Activated CD4-positive, alpha-beta T cell treated with anti-CD3 and anti-CD28 coated beads, Interleukin-2, amount 50 U/mL, for 24 hours (primary cell): ENCODE data around the gene RSRC1.
"Not testable (repeated sequence)": the region's sequence is repeated elsewhere in the genome, so short reads cannot be mapped to it uniquely, and the experiment has no call there.

ENCODE experiments used
- DNase-seq, 2 donors: peaks; one replicate each; pipeline ENCODE4 v3.0.0-alpha.2; 2020; ENCODE audit warnings: low read depth in 1 of 2, low spot score in 1 of 2

The RSRC1 gene

DNA sequence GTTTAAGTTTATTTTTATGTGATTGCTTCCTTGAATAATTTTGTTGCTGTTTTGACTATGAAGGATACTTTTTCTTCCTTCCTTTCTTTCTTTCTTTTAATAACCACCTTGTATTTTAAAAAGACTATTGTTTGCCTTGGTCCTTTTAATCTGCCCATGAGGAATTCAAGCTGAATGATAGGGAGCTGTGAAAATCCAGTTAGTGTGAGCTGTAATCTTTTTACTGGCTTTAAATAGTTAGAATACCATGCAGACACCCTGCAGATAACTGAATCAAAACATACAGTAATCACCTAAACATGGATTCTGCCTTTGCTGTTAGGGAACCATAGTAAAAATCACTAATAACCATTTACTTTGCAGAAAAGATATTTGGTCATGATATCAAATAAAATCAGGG is 110.7 kb downstream of the RSRC1 start:
- DNase-seq = no peak

DNA sequence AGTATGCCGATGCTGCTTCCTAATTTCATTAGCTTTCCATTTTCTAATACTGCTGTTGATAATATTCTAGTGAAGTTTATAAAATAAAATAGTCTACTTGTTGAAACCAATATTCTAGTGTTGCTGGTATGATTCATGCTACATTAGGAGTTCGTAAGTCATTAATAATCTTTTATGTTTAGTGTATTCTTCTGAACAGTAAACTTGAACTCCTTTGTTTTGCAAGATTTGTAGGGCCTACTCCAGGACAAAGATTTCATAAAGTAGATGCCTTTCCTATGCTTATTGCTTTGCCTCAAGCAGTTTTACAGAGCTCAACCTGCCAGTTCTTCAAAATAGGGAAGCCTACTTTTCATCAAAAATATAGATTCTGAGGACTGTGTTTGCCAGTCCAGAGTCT is 111.5 kb downstream of the RSRC1 start:
- DNase-seq = no peak

DNA sequence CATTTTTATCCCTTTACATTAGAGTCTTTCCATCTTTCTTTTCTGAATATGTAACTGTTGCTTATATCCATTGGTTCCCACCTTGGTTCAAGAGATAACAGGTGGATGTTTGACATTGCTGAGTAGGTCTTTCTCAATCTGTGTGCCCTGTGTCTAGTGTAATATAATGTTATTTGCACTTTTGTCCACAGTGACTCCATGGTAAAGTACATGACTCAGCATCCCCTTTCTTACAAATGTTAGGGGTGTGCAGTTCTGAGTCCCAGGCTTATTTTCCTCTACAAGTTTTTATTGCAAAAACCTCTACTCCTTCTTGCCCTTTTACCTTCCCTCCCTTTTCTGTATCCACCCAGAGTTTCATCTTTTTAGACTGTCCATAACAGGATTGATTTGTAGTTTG is 116.5 kb downstream of the RSRC1 start:
- DNase-seq = no peak

DNA sequence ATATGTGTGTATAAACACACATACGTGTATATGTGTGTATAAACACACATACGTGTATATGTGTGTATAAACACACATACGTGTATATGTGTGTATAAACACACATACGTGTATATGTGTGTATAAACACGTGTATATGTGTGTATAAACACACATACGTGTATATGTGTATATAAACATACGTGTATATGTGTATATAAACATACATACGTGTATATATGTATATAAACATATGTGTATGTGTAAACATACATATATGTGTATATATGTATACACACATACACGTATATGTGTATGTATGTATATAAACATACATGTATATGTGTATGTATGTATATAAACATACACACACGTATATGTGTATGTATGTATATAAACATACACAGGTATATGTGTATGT is 119.1 kb downstream of the RSRC1 start:
- not testable (repeated sequence) for DNase-seq

DNA sequence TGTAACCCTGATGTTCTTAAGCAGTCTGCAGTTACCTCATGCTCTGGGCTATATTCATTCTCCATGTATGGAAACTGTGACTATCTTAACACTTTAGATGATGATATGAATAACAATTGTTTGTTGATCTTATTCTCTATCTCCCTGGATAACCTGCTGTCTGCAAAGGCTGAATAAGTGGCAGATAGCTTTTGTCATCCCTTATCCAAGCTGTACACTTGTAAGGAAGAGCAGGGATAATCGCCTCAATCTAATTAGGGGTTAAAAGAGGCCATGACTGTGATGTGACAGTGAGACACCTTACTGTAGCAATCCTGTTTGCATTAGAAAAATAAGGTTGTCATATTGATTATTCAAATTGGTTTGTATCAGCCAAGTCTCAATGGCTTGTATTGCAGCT is 123.9 kb downstream of the RSRC1 start:
- DNase-seq = no peak

DNA sequence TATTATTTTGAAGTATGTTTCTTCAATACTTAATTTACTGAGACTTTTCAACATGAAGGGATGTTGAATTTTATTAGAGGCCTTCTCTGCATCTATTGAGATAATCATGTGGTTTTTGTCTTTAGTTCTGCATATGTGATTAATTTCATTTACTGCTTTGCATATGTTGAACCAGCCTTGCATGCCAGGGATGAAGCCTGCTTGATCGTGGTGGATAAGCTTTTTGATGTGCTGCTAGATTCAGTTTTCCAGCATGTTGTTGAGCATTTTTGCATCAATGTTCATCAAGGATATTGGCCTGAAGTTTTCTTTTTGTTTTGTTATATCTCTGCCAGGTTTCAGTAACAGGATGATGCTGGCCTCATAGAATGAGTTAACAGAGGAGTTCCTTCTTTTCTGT is 134.4 kb downstream of the RSRC1 start:
- DNase-seq = no peak

DNA sequence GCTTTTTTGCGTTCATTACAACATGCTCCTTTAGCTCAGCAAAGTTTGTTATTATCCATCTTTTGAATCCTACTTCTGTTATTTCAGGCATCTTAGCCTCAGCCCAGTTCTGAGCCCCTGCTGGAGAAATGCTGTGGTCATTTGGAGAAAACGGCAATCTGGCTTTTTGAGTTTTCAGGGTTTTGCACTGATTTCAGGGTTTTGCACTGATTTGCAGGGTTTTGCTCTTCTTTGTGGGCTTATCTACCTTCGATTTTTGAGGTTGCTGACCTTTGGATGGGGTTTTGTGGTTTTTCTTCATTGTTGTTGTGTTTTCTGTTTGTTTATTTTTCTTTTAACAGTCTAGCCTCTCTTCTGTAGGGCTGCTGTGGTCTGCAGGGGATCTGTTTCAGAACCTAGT is 137.4 kb downstream of the RSRC1 start:
- DNase-seq = no peak

DNA sequence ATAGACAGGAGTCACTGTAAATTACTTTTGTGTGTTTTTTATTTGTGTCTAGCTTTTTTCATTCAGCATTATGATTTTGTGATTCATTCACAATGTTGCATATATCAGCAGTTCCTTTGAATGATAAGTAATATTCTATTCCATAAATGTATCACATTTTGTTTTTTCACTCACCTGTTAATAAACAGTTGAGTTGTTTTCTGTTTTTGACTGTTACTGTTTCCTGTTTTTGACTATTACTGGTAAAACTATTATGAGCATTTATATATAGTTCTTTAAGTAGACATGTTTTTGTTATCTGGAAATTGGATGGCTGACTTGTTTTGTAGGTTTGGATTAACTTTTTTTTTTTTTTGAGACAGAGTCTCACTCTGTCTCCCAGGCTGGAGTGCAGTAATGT is 138.4 kb downstream of the RSRC1 start:
- no peak for DNase-seq

DNA sequence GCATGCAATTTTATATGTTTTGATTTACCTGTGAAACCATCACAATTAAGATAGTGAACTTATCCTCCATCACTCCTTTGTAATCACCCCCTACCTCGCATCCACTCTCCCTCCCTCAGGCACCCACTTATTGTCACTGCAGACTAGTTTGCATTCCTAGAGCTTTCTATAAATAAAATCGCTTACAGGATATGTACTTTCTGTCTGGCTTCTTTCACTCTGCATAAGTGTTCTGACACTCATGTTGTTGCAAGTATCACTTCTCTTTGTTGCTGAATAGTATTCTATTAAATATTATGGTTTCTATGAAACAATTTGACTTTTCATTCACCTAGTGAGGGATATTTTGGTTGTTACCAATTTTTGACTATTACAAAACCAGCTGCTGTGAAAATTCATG is 139.3 kb downstream of the RSRC1 start:
- no peak for DNase-seq

DNA sequence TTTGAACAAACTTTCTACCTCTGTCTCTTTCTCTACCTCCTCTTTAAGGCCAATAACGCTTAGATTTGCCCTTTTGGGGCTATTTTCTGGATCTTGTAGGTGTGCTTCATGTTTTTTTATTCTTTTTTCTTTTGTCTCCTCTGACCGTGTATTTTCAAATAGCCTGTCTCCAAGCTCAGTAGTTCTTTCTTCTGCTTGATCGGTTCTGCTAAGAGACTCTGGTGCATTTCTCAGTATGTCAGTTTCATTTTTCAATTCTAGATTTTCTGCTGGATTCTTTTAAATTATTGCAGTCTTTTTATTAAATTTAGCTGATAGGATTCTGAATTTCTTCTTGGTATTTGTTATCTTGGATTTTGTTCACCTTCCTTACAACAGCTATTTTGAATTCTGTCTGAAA is 148.7 kb downstream of the RSRC1 start:
- no peak for DNase-seq

DNA sequence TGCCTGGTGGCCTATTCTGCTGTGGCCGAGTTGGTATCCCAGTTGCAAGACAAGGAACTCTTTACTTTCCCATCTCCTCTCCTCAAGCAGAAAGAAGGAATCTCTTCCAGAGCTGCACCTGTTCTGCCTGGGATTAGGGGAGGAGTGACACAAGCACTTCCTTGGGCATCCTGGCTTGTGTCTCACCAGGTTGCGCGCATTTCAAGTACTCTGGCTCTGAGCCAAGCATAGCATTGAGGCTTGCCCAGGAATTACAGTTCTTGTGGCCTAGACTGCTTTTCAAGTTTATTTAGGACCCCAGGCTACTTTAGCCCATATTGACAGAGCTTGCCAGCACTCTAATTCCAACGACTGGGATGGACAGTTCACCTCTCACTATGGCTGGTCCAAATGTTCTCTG is 150.5 kb downstream of the RSRC1 start:
- DNase-seq = no peak

DNA sequence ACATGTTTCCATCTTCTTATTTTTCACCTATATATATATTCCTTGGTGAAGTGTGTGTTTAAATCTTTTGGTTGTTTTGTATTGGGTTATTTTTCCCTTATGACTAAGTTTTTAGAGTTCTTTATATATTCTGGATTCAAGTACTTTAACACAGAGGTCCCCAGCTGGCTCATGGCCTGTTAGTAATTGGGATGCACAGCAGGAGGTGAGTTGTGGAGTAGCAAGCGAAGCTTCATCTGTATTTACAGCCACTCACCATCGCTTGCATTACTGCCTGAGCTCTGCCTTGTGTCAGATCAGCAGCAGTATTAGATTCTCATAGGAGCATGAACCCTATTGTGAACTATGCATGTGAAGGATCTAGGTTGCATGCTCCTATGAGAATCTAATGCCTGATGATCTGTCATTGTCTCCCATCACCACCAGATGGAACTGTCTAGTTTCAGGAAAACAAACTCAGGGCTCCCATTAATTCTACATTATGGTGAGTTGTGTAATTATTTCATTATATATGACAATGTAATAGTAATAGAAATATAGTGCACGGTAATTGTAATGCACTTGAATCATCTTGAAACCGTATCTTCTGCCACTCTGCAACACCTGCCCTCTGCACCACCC is 151.6 kb downstream of the RSRC1 start:
- no peak for DNase-seq

DNA sequence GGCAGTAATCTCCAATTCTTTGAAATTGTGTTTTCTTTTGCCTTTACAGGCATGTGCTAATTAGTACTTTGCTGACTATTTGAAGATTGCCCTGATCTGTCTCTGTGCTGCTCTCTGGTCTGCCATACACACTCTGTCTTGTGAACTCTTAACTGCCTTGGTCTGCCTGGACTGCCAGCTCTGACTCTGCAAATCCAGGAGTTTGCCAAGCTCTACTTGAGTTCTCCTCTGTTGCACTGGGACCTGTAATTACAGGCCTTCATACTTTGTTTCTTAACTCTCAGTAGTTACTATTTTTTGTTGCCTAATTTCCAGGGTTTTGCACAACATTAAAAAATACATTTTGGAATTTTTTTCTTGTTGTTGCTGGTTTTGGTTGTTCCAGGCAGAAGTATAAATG is 155.0 kb downstream of the RSRC1 start:
- DNase-seq = no peak

DNA sequence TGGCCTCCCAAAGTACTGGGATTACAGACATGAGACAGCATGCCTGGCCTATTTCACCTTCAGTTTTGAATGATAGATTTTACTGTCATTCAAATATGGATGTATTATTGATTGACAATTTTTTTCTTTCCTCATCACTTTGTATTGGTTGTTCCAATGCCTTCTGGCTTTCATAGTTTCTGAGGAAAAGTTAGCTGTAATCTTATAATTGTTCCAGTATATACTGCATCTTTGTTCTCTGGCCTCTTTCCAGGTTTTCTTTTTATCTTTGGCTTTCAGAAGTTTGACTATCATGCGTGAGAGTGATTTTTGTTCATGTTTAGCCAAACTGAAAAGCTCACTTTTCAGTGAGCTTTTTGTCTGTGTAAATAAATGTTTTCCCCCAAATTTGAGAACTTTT is 157.1 kb downstream of the RSRC1 start:
- DNase-seq = no peak

DNA sequence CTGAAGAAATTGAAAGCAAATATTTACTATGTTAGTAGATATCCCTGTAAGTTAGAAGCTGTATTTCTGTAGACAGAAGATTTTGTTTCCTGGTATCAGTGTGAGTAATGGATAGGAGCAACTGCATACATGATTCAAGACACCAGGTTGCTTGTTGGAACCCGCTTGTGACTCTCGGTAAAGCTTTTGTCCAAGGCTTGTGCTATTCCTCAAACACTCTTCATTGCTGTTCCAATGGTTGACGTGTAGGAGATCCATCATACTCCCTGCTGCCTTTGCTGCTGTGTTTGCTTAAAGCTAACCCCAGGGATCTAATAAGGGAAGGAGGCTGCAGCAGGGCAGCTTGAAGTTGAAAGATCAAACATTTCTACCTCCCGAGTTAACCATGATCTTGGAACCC is 160.1 kb downstream of the RSRC1 start:
- no peak for DNase-seq

DNA sequence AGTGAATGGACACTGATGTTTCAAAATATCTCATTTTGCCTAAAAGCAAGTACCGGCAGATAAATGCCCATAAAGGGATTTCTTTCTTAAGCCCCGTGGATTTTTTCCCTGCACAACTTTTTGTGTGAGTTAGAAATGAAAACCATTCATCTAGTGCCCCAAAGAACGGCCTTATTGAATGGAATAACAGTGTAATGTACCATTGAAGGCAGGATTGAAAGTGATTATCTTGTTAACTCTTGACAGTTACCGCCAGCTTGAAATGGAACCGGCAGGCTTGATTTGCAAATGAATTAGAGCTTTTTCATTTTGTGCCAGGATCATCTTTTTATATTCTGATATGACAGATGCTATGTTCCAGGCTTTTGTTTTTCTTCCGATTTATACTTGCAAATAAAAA is 162.2 kb downstream of the RSRC1 start:
- DNase-seq = no peak

DNA sequence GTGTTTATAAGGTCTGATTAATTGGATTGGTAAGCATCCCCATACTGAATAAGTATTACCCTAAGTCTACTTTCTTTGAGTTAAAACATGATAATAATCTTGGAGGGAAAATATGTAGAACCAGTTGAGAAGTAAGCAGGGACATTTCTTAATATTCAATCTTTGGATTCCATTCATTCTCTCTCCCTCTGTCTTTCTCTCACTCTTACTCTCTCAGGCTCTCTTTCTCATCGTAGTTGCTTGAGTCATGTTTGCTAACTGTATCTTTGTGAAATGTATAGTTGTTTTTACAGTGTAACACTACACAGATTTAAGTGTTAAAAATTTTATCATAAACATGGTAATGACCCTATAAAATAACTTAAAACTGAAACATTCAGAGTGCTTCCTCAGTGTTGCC is 163.8 kb downstream of the RSRC1 start:
- no peak for DNase-seq

DNA sequence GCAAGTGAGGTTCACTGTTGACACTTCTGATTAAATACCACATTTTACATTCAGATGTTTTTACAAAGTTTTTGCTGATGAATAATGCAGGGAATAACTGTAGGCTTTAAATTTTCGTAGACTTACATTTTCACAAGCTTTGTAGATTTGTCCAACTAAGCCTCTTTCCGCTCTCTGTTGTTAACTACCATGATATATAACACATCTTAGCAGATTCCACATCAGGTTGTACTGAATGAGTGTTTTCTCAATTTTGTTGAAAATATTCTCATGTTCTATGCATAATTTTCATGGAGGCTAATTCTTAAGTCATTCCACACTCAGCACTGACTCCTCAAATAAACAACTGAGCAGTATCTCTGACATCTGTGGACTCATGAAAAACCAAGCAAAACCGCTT is 168.3 kb downstream of the RSRC1 start:
- DNase-seq = no peak

DNA sequence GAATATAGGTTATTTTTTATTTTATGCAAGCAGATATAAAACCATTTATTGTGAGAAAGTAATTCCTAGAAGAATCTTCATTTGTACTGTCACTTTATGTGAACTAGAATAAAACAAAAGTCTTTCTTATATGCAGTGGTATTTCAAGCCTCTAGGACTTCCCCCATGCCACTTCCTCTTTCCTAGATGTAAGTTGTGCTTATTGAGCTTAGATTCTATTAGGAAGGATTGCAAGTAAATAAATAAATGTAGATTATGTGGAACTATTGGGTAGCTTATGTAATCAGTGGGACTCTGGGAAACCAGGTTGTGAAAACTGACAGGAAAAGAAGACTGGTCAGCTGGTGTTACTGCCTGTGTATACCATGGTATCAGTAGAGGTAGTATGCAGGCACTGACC is 169.7 kb downstream of the RSRC1 start:
- DNase-seq = no peak

DNA sequence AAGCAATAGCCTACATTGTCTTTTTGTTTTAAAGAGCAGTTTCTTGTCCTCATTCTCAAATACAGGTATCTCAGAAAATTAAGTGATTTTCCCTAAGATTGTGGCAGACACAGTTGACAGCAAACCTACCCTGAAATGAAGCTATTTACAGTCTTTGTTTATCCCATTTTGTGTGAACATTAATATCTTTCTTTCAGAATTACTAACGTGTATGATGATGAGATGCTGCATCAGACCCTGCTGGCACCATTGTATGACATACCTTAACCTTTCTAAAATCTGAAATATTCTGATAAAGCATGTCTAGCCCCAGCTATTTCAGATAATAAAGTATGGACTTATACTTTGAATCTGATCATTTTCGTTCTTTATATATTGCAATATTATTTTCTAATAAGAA is 185.9 kb downstream of the RSRC1 start:
- DNase-seq = no peak

DNA sequence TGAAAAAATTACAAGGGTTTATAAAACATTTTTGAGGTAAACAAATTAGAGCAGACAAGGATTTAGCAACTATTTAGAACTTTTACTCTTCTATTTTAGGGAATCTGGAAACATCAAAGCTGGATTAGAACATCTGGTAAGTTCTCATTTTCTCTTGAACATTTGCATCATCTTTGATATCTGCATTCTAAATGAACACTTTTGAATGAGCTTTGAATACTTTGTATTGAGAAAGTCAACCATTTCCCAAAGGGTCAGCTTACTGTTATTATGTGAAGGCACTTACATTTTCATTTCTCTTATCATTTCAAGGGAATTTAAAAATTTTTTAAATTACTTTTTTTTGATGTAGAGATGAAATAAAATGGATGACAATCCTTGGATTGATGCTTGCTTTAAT is 188.1 kb downstream of the RSRC1 start:
- DNase-seq = no peak

DNA sequence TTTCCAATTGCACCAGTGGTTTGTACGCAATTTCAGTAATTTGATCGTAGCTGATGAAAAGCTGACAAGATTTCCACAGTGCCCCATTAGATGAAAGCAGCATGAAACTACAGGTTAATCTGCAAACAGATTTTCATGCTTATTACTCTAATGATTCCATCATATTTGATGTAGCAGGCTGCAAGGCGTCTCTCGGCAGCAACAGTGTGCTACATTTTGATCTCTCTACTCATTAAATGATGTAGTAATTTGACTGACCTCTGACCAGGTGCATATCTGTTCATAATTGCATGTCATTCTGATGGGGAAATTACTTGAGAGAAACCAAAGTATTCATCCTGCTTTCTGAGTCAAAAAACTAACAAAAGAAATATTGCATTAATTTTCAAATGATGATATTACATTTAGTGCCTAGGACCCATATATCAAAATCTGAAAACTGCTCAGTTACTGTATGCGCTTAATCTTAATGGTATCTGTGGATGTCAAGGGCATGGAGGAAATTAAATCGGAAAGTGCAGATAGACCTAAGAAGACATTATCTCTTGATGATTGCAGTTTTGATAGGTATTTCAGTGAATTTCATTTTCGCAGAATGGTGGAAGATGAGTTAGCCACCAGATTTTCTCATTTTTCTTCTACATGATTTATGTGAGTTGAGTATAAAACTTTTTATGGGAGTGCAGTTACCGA is 198.5 kb downstream of the RSRC1 start:
- DNase-seq = no peak

DNA sequence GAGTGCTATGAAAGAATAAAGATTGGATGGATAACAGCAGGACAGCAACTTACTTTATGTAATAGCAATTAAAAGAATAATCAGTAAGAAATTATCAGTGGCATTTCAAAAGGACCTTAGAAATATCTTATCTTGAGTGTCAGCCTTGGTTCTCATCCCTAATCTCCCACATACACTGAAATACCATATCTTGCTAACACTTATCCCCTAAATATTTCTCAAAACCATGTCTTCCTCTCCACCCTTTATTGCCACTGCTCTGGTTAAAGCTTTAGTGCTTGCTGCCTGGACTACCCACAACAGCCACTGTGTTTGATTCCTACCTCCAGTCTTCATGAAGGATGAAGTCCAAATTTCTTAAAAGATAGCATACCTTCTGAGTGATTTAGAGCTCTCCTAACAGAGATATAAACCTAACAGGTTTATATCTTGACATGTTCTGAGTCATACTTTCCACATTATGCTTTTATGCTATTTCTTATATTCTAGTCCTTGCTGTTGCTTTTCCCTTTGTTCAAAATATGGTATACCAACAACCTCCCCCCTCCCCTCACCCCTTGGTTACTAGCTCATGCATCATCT is 202.8 kb downstream of the RSRC1 start:
- no peak for DNase-seq
